Raji (cell line): ENCODE results near the gene NSG1.

Experiments used
- POLR2A ChIP-seq: IDR thresholded peaks from 2 replicates; pipeline ENCODE4 v1.6.1; 2011; ENCODE audit warnings: low read depth, low read length, control low read depth; ENCODE audit not compliant: insufficient read depth

NSG1 gene

GRCh38 chr4:4407299-4408131, 20.6 kb downstream of the NSG1 start:
- no peak for TF ChIP-seq POLR2A

DNA sequence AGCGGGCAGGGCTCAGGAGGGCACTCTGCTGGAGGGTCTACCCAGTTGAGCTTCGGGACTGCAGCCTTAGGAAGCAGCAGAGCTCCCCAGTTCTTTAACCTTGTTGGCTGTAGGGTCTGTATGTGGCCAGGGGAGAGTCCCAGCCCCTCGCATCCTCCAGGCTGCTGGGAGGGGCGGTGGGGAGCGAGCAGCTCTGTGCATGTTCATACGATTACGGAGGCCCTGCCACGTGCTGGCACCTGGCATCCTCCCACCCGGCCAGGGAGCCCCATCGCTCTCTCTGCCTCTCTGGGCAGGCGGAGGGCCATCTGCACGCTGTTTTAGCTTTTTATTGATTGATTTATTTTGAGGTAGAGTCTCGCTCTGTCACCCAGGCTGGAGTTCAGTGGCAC, 21.2 kb downstream of the NSG1 start:
- no peak for TF ChIP-seq POLR2A

- TF ChIP-seq POLR2A = no peak
These were observed 21.9 kb downstream of the NSG1 start for GRCh38 chr4:4408576-4409335.

GRCh38 chr4:4409416-4410115, 22.7 kb downstream of the NSG1 start:
- no peak for TF ChIP-seq POLR2A

DNA sequence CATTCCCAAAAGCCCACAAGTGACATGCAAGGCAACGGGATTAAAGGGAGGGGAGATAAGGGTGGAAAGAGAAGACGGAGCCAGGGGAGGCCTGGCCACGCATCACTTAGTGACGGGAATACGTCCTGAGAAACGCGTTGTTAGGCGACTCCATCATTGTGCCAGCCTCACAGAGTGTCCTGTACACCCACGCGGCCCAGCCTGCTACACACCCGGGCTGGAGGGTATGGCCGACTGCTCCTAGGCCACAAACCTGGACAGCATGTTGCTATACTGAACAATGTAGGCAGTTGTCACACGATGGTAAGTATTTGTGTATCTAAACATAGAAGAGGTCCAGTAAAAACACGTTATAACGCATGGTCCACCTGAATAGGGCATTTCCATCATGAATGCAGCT, 23.4 kb downstream of the NSG1 start:
- TF ChIP-seq POLR2A = no peak

DNA sequence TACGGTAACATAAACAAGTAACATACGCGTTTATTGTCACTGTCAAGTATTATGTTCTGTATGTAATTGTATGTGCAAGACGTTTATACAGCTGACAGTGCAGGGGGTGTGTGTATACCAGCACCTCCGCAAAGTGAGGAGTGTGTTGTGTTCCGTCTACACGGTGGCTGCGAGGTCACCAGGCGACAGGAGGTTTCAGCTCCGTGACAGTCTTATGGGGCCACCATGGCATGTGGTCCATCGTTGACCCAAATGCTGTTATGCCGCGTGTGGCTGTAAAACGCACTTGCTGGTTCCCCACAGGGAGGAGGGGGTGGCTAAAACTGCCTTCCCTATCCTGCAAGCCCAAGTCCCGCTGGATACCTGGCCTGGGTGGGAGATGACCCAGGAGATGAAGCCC, 25.0 kb downstream of the NSG1 start:
- no peak for TF ChIP-seq POLR2A

GRCh38 chr4:4412641-4413372, 25.9 kb downstream of the NSG1 start:
- no peak for TF ChIP-seq POLR2A

GRCh38 chr4:4413373-4413725, 26.4 kb downstream of the NSG1 start:
- TF ChIP-seq POLR2A = no peak

- no peak for TF ChIP-seq POLR2A
These were observed 26.9 kb downstream of the NSG1 start for GRCh38 chr4:4413806-4414205.

GRCh38 chr4:4415107-4415805, 28.4 kb downstream of the NSG1 start:
- no peak for TF ChIP-seq POLR2A

DNA sequence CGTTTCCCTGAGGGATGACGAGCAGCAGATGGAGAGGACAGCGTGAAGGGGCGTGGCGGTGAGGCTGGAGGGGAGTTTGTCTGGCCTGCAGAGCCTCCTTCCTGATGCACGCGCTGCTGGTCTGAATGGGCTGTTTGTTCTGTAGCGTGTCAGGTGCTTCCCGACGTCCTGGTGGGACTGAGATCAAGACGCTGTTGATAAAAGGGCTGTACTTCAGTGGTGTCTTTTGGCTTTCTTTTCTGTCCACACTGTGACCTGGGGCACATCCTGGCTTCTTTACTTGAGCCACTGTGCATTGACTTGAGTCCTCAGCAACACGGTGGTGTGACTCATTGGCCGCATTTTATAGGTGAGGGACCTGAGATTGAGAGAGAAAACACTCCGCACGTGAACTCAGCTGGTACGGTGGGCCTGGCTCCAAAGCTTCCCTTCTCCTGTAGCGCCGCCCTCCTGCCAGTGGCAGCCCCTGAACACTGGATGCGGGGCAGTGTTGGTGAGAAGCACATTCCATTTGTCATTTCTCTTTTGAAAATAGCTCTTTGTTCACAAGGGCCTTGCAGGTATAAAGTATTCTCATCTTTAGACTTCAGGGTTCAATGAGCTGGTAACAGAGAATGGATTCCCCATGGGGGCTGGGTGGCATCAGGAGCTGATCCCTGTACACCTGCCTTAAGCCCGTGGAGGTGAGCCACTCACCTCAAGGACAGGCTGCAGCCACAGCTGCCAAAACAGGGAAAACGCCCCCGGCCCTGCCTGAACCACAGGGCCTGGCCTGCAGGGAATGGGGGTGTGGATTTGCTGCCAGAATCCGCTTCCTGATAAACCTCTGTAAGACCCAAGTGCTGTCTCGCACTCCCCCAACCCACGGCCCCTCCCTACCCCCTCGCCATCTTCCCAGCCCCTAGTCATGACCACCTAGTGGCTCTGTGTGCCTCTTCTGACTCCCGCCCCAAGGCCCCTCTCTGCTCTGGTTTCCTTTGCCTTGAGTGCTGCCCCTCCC, 29.2 kb downstream of the NSG1 start:
- TF ChIP-seq POLR2A = no peak

DNA sequence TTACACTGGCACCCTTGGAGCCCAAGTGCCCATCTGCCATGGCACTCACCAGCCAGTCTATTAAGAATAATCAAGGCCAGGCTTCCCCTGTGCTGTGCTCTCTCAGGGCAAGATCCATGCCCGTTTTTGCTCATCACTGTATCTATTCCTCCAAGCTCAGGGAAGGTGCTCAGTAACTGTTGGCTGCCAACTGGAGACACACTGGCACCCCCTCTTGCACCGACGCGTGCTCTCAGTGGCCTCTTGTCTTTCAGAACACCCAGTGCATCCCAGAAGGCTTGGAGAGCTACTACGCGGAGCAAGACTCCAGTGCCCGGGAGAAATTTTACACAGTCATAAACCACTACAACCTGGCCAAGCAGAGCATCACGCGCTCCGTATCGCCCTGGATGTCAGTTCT, 30.1 kb downstream of the NSG1 start:
- no peak for TF ChIP-seq POLR2A

GRCh38 chr4:4417886-4418285, 31.0 kb downstream of the NSG1 start:
- TF ChIP-seq POLR2A = no peak

GRCh38 chr4:4418676-4419390, 31.9 kb downstream of the NSG1 start:
- no peak for TF ChIP-seq POLR2A
